HG02571 (cell line): Measurements from ENCODE around the gene ADAM30.

Experiments used
- ATAC-seq: cut with Tn5 transposase; IDR thresholded peaks from one replicate; pipeline ENCODE4 v1.9.1; 2021; ENCODE audit warnings: mild to moderate bottlenecking, moderate library complexity; ENCODE audit not compliant: unreplicated experiment

ADAM30 gene

GRCh38 chr1:119909890-119910596 is 13.7 kb upstream of the ADAM30 start:
- no peak for ATAC-seq

- ATAC-seq: no peak
Measured at GRCh38 chr1:119908661-119909060, 12.3 kb upstream of the ADAM30 start.

- no peak for ATAC-seq
Measured at GRCh38 chr1:119906927-119907652, 10.8 kb upstream of the ADAM30 start.

GRCh38 chr1:119903443-119903835 is 7.1 kb upstream of the ADAM30 start:
- ATAC-seq: no peak

- no peak for ATAC-seq
Measured at GRCh38 chr1:119902775-119903442, 6.6 kb upstream of the ADAM30 start.

- ATAC-seq: no peak
Measured at GRCh38 chr1:119898981-119899720, 2.8 kb upstream of the ADAM30 start.

- no peak for ATAC-seq
Measured at GRCh38 chr1:119898530-119898929, 2.2 kb upstream of the ADAM30 start.

- no peak for ATAC-seq
Measured at GRCh38 chr1:119895102-119895501, 1.2 kb downstream of the ADAM30 start.

- no peak for ATAC-seq
Measured at GRCh38 chr1:119893827-119894700, 2.3 kb downstream of the ADAM30 start.

- ATAC-seq: no peak
Measured at GRCh38 chr1:119893238-119893791, 3.0 kb downstream of the ADAM30 start.

GRCh38 chr1:119891386-119891785 is 4.9 kb downstream of the ADAM30 start:
- no peak for ATAC-seq

GRCh38 chr1:119888476-119888875 is 7.8 kb downstream of the ADAM30 start:
- ATAC-seq: no peak

GRCh38 chr1:119887427-119887826 is 8.9 kb downstream of the ADAM30 start:
- no peak for ATAC-seq

GRCh38 chr1:119885903-119886783 is 10.2 kb downstream of the ADAM30 start:
- ATAC-seq: no peak

GRCh38 chr1:119884711-119885110 is 11.6 kb downstream of the ADAM30 start:
- no peak for ATAC-seq

- no peak for ATAC-seq
Measured at GRCh38 chr1:119883826-119884225, 12.5 kb downstream of the ADAM30 start.

GRCh38 chr1:119882132-119883049 is 13.9 kb downstream of the ADAM30 start:
- no peak for ATAC-seq
